GM19324 (cell line): ENCODE results near the gene CPNE4.

Experiments used
- ATAC-seq: cut with Tn5 transposase; IDR thresholded peaks from one replicate; pipeline ENCODE4 v1.9.1; 2021; ENCODE audit warnings: mild to moderate bottlenecking, moderate library complexity; ENCODE audit not compliant: unreplicated experiment, low FRiP score

CPNE4 gene

GRCh38 chr3:131708241-131708640 lies 326.6 kb downstream of the CPNE4 start:
- ATAC-seq: no peak

GRCh38 chr3:131705558-131706051 lies 329.2 kb downstream of the CPNE4 start:
- ATAC-seq: peak; percentile 79

GRCh38 chr3:131705099-131705498 lies 329.7 kb downstream of the CPNE4 start:
- peak; percentile 7 for ATAC-seq

- no peak for ATAC-seq
Observed at GRCh38 chr3:131704098-131704497, 330.7 kb downstream of the CPNE4 start.

- ATAC-seq: no peak
Observed at GRCh38 chr3:131702146-131702545, 332.7 kb downstream of the CPNE4 start.

- no peak for ATAC-seq
Observed at GRCh38 chr3:131701153-131701770, 333.6 kb downstream of the CPNE4 start.

GRCh38 chr3:131699001-131699400 lies 335.8 kb downstream of the CPNE4 start:
- ATAC-seq: no peak

- no peak for ATAC-seq
Observed at GRCh38 chr3:131694376-131694775, 340.4 kb downstream of the CPNE4 start.

- no peak for ATAC-seq
Observed at GRCh38 chr3:131692356-131692755, 342.5 kb downstream of the CPNE4 start.

- no peak for ATAC-seq
Observed at GRCh38 chr3:131690800-131691199, 344.0 kb downstream of the CPNE4 start.

GRCh38 chr3:131688370-131688769 lies 346.4 kb downstream of the CPNE4 start:
- ATAC-seq: no peak

- no peak for ATAC-seq
Observed at GRCh38 chr3:131669600-131669999, 365.2 kb downstream of the CPNE4 start.

- no peak for ATAC-seq
Observed at GRCh38 chr3:131658771-131659170, 376.0 kb downstream of the CPNE4 start.

- no peak for ATAC-seq
Observed at GRCh38 chr3:131658115-131658514, 376.7 kb downstream of the CPNE4 start.

- ATAC-seq: no peak
Observed at GRCh38 chr3:131655070-131655690, 379.6 kb downstream of the CPNE4 start.

GRCh38 chr3:131645638-131646037 lies 389.2 kb downstream of the CPNE4 start:
- ATAC-seq: peak; percentile 46

GRCh38 chr3:131636266-131636775 lies 398.5 kb downstream of the CPNE4 start:
- no peak for ATAC-seq

GRCh38 chr3:131630807-131631206 lies 404.0 kb downstream of the CPNE4 start:
- no peak for ATAC-seq

GRCh38 chr3:131630097-131630496 lies 404.7 kb downstream of the CPNE4 start:
- ATAC-seq: peak; percentile 84

GRCh38 chr3:131623431-131623830 lies 411.4 kb downstream of the CPNE4 start:
- ATAC-seq: no peak

GRCh38 chr3:131622726-131623125 lies 412.1 kb downstream of the CPNE4 start:
- no peak for ATAC-seq

GRCh38 chr3:131620977-131621376 lies 413.8 kb downstream of the CPNE4 start:
- ATAC-seq: peak; percentile 63
